ENCODE data around the gene AKT3.

Gene AKT3

DNA sequence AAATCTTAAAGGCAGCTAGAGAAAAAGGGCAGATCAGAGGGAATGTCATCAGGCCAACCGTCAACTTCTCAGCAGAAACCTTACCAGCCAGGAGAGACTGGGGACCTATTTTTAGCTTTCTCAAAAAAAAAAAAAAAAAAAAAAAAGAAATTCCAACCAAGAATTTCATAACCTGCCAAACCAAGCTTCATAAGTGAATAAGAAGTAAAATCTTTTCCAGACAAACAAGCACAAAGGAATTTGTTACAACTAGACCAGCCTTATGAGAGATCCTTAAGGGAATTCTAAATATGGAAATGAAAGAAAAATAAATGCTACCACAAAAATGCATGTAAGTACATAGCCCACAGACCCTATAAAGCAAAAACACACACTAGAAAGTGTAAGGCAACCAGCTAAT lies 267.7 kb downstream of the AKT3 start:
- H3K9me3 ChIP-seq (ENCODE audit: severe bottlenecking) = peaks cover 6% of the 10 kb centered on the region
- DNase-seq = no peak
- H3K4me3 ChIP-seq (ENCODE audit: low read depth, low read length) = no peak overlapping the region
- no peaks in the 10 kb centered on the region for H3K27me3 ChIP-seq (ENCODE audit: insufficient read depth, low read depth, severe bottlenecking)
- no peak overlapping the region for H3K27ac ChIP-seq
- TF ChIP-seq, protein P1, sequence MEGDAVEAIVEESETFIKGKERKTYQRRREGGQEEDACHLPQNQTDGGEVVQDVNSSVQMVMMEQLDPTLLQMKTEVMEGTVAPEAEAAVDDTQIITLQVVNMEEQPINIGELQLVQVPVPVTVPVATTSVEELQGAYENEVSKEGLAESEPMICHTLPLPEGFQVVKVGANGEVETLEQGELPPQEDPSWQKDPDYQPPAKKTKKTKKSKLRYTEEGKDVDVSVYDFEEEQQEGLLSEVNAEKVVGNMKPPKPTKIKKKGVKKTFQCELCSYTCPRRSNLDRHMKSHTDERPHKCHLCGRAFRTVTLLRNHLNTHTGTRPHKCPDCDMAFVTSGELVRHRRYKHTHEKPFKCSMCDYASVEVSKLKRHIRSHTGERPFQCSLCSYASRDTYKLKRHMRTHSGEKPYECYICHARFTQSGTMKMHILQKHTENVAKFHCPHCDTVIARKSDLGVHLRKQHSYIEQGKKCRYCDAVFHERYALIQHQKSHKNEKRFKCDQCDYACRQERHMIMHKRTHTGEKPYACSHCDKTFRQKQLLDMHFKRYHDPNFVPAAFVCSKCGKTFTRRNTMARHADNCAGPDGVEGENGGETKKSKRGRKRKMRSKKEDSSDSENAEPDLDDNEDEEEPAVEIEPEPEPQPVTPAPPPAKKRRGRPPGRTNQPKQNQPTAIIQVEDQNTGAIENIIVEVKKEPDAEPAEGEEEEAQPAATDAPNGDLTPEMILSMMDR (IDR thresholded peaks at IDR 0.05; ENCODE audit: low read depth, low read length) = no peak
- H3K36me3 ChIP-seq = no peaks in the 10 kb centered on the region; the same call in 1 of the 2 replicates

DNA sequence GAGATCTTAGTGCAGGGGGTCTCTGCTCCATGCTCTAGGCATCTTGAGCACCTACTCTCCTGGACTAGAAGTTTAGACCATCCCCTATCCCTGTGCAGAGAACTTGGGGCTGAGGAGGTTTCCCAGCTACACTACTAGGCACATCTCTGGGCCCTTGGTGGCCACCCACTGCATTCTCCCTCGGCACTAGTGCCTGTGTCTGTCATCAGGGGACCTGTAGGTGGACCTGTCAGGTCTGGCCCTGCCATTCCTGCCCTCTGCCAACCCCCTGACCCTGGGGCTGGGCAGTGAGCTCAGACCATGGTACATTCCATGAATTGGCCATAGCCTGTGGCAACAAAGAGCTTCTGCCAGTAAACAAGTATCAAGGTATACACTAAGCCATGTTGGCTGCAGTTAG lies 269.1 kb downstream of the AKT3 start:
- H3K4me3 ChIP-seq (ENCODE audit: low read depth, low read length) = no peak overlapping the region
- H3K9me3 ChIP-seq (ENCODE audit: severe bottlenecking) = peaks cover 6% of the 10 kb centered on the region
- TF ChIP-seq, protein P1 (IDR thresholded peaks at IDR 0.05; ENCODE audit: low read depth, low read length) = no peak
- no peak overlapping the region for H3K27ac ChIP-seq
- H3K36me3 ChIP-seq = no peaks in the 10 kb centered on the region; the same call in 1 of the 2 replicates
- no peaks in the 10 kb centered on the region for H3K27me3 ChIP-seq (ENCODE audit: insufficient read depth, low read depth, severe bottlenecking)
- DNase-seq = no peak

DNA sequence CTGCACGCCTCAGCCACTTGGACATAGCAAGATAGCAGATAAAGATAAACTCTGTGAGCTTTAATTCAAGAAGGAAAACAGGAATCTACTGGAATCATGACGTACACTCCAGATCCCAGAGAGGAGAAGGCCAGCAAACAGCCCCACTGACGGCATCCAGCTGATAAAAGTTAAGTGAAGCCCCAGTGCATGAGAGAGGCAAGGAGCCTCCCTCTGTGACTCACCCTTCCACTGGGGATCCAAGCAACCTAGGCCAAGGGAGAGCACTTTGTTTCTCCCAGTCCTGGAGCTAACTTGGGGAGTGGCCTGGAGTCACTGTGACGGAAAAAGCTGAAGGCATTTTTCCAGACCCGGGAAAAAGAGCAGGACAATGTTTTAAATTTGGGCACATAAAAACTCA lies 270.0 kb downstream of the AKT3 start:
- Histone ChIP-seq H3K27me3 (ENCODE audit: insufficient read depth, low read depth, severe bottlenecking) (no peaks in the 10 kb centered on the region), H3K27ac (no peak overlapping the region), H3K9me3 (ENCODE audit: severe bottlenecking) (peaks cover 3% of the 10 kb centered on the region), H3K36me3 (no peaks in the 10 kb centered on the region; the same call in 1 of the 2 replicates), H3K4me3 (ENCODE audit: low read depth, low read length) (no peak overlapping the region)
- no peak for DNase-seq
- TF ChIP-seq, protein P1 (IDR thresholded peaks at IDR 0.05; ENCODE audit: low read depth, low read length) = no peak

DNA sequence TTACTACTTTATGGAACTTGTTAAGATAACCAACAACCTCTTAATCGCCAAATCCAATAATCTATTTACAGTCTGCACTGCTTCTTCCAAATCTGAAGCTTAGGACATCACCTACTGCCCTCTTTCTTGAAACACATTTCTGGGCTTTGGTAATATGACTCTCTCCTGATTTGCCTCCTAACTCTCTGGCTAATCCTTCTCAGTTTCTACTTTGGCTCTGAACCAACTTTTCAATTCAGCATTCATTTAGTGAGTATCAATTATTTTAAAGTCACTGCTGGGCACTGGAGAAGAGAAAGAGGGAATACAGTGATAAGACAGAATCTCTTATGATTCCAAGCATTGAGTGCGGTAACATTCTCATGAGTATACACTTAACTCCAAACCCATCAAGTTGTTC lies 275.0 kb downstream of the AKT3 start:
- H3K4me3 ChIP-seq (ENCODE audit: low read depth, low read length) = no peak overlapping the region
- no peak overlapping the region for H3K27ac ChIP-seq
- H3K9me3 ChIP-seq (ENCODE audit: severe bottlenecking) = no peaks in the 10 kb centered on the region
- TF ChIP-seq, protein P1 (IDR thresholded peaks at IDR 0.05; ENCODE audit: low read depth, low read length) = no peak
- H3K27me3 ChIP-seq (ENCODE audit: insufficient read depth, low read depth, severe bottlenecking) = no peaks in the 10 kb centered on the region
- DNase-seq = no peak
- H3K36me3 ChIP-seq = no peaks in the 10 kb centered on the region; the same call in 1 of the 2 replicates

DNA sequence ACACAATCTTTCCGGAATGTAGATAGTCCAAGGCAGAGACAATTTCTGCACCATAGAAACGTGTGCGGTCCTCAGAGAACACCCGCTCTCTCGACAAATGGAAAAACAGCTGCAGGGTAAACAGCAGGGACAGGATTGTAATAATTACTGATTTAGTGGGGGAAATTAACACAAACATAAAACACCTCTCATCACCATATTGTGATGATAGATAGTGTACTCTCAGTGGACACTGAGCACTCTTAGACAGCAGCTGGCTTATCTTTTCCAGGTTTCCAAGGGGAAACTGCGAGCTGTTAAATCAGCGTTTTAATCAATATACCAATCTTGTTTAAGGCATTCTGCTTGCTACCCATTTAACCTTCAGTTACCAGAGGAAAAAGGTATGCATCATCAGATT lies 277.1 kb downstream of the AKT3 start:
- Histone ChIP-seq H3K36me3 (no peaks in the 10 kb centered on the region; the same call in 1 of the 2 replicates), H3K9me3 (ENCODE audit: severe bottlenecking) (no peaks in the 10 kb centered on the region), H3K27me3 (ENCODE audit: insufficient read depth, low read depth, severe bottlenecking) (no peaks in the 10 kb centered on the region), H3K4me3 (ENCODE audit: low read depth, low read length) (no peak overlapping the region), H3K27ac (no peak overlapping the region)
- no peak for DNase-seq
- TF ChIP-seq, protein P1 (IDR thresholded peaks at IDR 0.05; ENCODE audit: low read depth, low read length) = no peak

DNA sequence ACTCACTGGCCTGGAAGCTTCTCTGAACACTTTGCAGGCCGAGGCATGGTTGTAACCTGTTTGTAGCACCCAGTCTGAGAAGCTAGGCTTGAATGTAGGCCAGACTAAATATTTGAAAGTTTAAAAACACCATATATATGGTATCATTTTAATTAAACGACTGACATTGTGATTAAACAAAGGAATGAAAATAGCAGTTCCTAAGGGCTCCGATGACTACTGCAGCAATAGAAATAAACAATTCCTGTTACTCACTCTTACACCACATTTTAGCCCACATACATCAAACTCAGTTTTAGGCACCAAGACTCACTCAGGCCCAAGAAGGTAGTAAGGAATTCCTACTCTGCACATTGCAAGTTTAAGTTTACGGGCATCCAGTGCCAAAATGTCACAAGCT lies 281.2 kb downstream of the AKT3 start:
- DNase-seq = no peak
- no peaks in the 10 kb centered on the region for H3K36me3 ChIP-seq
- H3K9me3 ChIP-seq (ENCODE audit: severe bottlenecking) = no peaks in the 10 kb centered on the region
- no peak overlapping the region for H3K27ac ChIP-seq
- TF ChIP-seq, protein P1 (IDR thresholded peaks at IDR 0.05; ENCODE audit: low read depth, low read length) = no peak
- no peak overlapping the region for H3K4me3 ChIP-seq (ENCODE audit: low read depth, low read length)
- no peaks in the 10 kb centered on the region for H3K27me3 ChIP-seq (ENCODE audit: insufficient read depth, low read depth, severe bottlenecking)
